ENCODE data around the gene PITX3. TPM values are rescaled to one million over a fixed set of nuclear protein-coding genes. Genes with fewer than 3 reads are reported as not detected.

The PITX3 gene
- total and polyA plus RNA-seq, 11 donors, result 0.18 to 9.5 (median 1.3) TPM

- 0% methylated on average over 41 to 47 of the region's 47 CpGs for WGBS, 4 donors
- H3K27ac ChIP-seq, result peak within 1 kb of the TSS; percentile 66 to 97 (median 88)
- H3K9me3 ChIP-seq, result no peaks in the 10 kb centered on the region
- intact Hi-C loops (cut with DNase I), result loop anchor here in 4 of 10 donors (5.0 kb wide), 1 partner anchor 37 kb away; no protein-coding TSS in a partner anchor
- TF ChIP-seq CTCF (IDR thresholded peaks at IDR 0.05) (no peak), POLR2A (IDR thresholded peaks at IDR 0.05) (peak; percentile 98 to 99)
- peaks cover 0 to 10% (median 0%) of the 10 kb centered on the region in 9 donors for H3K27me3 ChIP-seq
- ATAC-seq (peak; percentile 88 to 94 (median 93)), DNase-seq (peak; percentile 92 to 94 (median 94))
- peaks cover 0 to 13% (median 0%) of the 10 kb centered on the region in 9 donors for H3K36me3 ChIP-seq
- peaks cover 0 to 68% (median 46%) of the 10 kb centered on the region in 12 donors for H3K4me1 ChIP-seq
- H3K4me3 ChIP-seq, result peak within 1 kb of the TSS; percentile 69 to 93 (median 79)
These were observed 4.0 kb upstream of the PITX3 start, which contains the start of gene GBF1 for GRCh38 chr10:102245082-102245931. TSS of gene GBF1 (plus strand) at chr10:102245532. CDS start at chr10:102258939, 13,407 bp downstream.

- TF ChIP-seq CTCF (IDR thresholded peaks at IDR 0.05) (no peak), POLR2A (IDR thresholded peaks at IDR 0.05) (no peak)
- Histone ChIP-seq H3K4me3 (no peak overlapping the region), H3K27me3 (peaks cover 0 to 20% (median 0%) of the 10 kb centered on the region in 9 donors), H3K27ac (no peak overlapping the region), H3K9me3 (no peaks in the 10 kb centered on the region), H3K4me1 (peaks cover 0 to 50% (median 39%) of the 10 kb centered on the region in 12 donors), H3K36me3 (peaks cover 0 to 2% (median 0%) of the 10 kb centered on the region in 9 donors)
- 60 to 86% (median 79%) methylated on average over 2 of the region's 2 CpGs for WGBS, 4 donors
- no peak for DNase-seq
- intact Hi-C loops (cut with DNase I), result loop anchor here in 2 of 10 donors (5.0 kb wide), 2 partner anchors 39 to 94 kb away; no protein-coding TSS in a partner anchor
- no peak for ATAC-seq
These were observed 2.0 kb upstream of the PITX3 start for GRCh38 chr10:102243309-102243708.

- TF ChIP-seq CTCF (IDR thresholded peaks at IDR 0.05) (no peak), POLR2A (IDR thresholded peaks at IDR 0.05) (no peak)
- Histone ChIP-seq H3K9me3 (no peaks in the 10 kb centered on the region), H3K4me1 (peaks cover 0 to 38% (median 30%) of the 10 kb centered on the region in 12 donors), H3K36me3 (no peaks in the 10 kb centered on the region), H3K27me3 (peaks cover 0 to 20% (median 0%) of the 10 kb centered on the region in 9 donors), H3K4me3 (peak overlapping the region; percentile 31 to 70 (median 64)), H3K27ac (peak overlapping the region in 2 of 12 donors; percentile 19 to 23)
- intact Hi-C loops (cut with DNase I), result loop anchor here in 2 of 10 donors (5.0 kb wide), 2 partner anchors 40 to 95 kb away; no protein-coding TSS in a partner anchor
- DNase-seq, result no peak
- no peak for ATAC-seq
- WGBS, 4 donors, result 22 to 29% (median 24%) methylated on average over 7 of the region's 7 CpGs
These were observed 790 bp upstream of the PITX3 start for GRCh38 chr10:102242118-102242485.

GRCh38 chr10:102241032-102241443 lies 274 bp downstream of the PITX3 start:
- Histone ChIP-seq H3K27me3 (peaks cover 0 to 25% (median 0%) of the 10 kb centered on the region in 9 donors), H3K4me3 (peak overlapping the region; percentile 31 to 70 (median 64)), H3K27ac (peak overlapping the region in 4 of 12 donors; percentile 3 to 46 (median 16)), H3K4me1 (peaks cover 0 to 32% (median 21%) of the 10 kb centered on the region in 12 donors), H3K9me3 (no peaks in the 10 kb centered on the region), H3K36me3 (no peaks in the 10 kb centered on the region)
- no peak for DNase-seq
- intact Hi-C loops (cut with DNase I), result loop anchor here in 2 of 10 donors (5.0 kb wide), 2 partner anchors 41 to 96 kb away; no protein-coding TSS in a partner anchor
- peak in 1 of 4 donors; percentile 21 for ATAC-seq
- 0 to 5% (median 2%) methylated on average over 12 to 20 of the region's 20 CpGs for WGBS, 4 donors
- TF ChIP-seq CTCF (IDR thresholded peaks at IDR 0.05) (peak in 1 of 12 donors; percentile 11), POLR2A (IDR thresholded peaks at IDR 0.05) (no peak)
